Measurements from ENCODE around the gene EFHD2. TPM values are rescaled to one million over a fixed set of nuclear protein-coding genes. Genes with fewer than 3 reads are reported as not detected.

Gene EFHD2
- total RNA-seq, 1 experiment from 2014 or later, result 69.7 TPM

GRCh38 chr1:15397236-15397635 is 12.5 kb upstream of the EFHD2 start:
- Histone ChIP-seq H3K4me3 (replicated peaks in 1 of 2; ENCODE audit: low read depth in 1 of 2, low read length in 2 of 2) (no peak overlapping the region), H2AFZ (ENCODE audit: low read depth, low read length, poor library complexity, severe bottlenecking) (no peak overlapping the region), H3K27me3 (ENCODE audit: insufficient read depth, low read length) (no peaks in the 10 kb centered on the region), H3K27ac (ENCODE audit: low read depth, low read length) (no peak overlapping the region), H3K36me3 (ENCODE audit: control insufficient read depth in 1 of 2, insufficient read depth in 2 of 2, low read length in 2 of 2) (no peaks in the 10 kb centered on the region), H3K79me2 (ENCODE audit: insufficient read depth, low read length) (no peaks in the 10 kb centered on the region), H4K20me1 (ENCODE audit: insufficient read depth) (no peaks in the 10 kb centered on the region), H3K9me2 (ENCODE audit: insufficient read depth) (no peaks in the 10 kb centered on the region), H3K9me3 (ENCODE audit: control insufficient read depth in 1 of 2, insufficient read depth in 1 of 2, low read depth in 1 of 2, low read length in 2 of 2) (no peaks in the 10 kb centered on the region), H3K4me1 (ENCODE audit: control insufficient read depth in 1 of 2, insufficient read depth in 2 of 2, low read length in 2 of 2) (no peaks in the 10 kb centered on the region), H3K4me2 (ENCODE audit: low read length) (no peak overlapping the region), H3K9ac (ENCODE audit: low read length) (no peak overlapping the region)
- intact Hi-C loops (cut with micrococcal nuclease), result no loop called here
- ChIA-PET CTCF (no interaction called here), POLR2A (no interaction called here), RAD21 (ENCODE audit: low non-redundant PET in 1 of 2, low total read pairs in 2 of 2, uncharacterized antibody in 2 of 2, unreplicated experiment in 2 of 2) (no interaction called here)
- BruUV-seq (replicated peaks), result no TSS peak
- ATAC-seq, result no peak
- DNase-seq (ENCODE audit: low read depth, low spot score), result no peak
- TF ChIP-seq ELF1 (IDR thresholded peaks at IDR 0.05; ENCODE audit: borderline replicate concordance, low read depth), result no peak
- no peak for TF ChIP-seq RAD21 (IDR thresholded peaks at IDR 0.05; ENCODE audit: low read depth)
- no peak for TF ChIP-seq SP1 (IDR thresholded peaks at IDR 0.05; ENCODE audit: low read depth)
- TF ChIP-seq, protein P1, sequence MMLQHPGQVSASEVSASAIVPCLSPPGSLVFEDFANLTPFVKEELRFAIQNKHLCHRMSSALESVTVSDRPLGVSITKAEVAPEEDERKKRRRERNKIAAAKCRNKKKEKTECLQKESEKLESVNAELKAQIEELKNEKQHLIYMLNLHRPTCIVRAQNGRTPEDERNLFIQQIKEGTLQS (IDR thresholded peaks at IDR 0.05), result no peak
- TF ChIP-seq, protein P2, sequence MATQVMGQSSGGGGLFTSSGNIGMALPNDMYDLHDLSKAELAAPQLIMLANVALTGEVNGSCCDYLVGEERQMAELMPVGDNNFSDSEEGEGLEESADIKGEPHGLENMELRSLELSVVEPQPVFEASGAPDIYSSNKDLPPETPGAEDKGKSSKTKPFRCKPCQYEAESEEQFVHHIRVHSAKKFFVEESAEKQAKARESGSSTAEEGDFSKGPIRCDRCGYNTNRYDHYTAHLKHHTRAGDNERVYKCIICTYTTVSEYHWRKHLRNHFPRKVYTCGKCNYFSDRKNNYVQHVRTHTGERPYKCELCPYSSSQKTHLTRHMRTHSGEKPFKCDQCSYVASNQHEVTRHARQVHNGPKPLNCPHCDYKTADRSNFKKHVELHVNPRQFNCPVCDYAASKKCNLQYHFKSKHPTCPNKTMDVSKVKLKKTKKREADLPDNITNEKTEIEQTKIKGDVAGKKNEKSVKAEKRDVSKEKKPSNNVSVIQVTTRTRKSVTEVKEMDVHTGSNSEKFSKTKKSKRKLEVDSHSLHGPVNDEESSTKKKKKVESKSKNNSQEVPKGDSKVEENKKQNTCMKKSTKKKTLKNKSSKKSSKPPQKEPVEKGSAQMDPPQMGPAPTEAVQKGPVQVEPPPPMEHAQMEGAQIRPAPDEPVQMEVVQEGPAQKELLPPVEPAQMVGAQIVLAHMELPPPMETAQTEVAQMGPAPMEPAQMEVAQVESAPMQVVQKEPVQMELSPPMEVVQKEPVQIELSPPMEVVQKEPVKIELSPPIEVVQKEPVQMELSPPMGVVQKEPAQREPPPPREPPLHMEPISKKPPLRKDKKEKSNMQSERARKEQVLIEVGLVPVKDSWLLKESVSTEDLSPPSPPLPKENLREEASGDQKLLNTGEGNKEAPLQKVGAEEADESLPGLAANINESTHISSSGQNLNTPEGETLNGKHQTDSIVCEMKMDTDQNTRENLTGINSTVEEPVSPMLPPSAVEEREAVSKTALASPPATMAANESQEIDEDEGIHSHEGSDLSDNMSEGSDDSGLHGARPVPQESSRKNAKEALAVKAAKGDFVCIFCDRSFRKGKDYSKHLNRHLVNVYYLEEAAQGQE (IDR thresholded peaks at IDR 0.05; ENCODE audit: low read depth), result no peak
- no peak for TF ChIP-seq MAX (IDR thresholded peaks at IDR 0.05)
- no peak for TF ChIP-seq JUND (IDR thresholded peaks at IDR 0.05)
- TF ChIP-seq EZH2 (IDR thresholded peaks at IDR 0.05), result no peak
- TF ChIP-seq, protein P3, sequence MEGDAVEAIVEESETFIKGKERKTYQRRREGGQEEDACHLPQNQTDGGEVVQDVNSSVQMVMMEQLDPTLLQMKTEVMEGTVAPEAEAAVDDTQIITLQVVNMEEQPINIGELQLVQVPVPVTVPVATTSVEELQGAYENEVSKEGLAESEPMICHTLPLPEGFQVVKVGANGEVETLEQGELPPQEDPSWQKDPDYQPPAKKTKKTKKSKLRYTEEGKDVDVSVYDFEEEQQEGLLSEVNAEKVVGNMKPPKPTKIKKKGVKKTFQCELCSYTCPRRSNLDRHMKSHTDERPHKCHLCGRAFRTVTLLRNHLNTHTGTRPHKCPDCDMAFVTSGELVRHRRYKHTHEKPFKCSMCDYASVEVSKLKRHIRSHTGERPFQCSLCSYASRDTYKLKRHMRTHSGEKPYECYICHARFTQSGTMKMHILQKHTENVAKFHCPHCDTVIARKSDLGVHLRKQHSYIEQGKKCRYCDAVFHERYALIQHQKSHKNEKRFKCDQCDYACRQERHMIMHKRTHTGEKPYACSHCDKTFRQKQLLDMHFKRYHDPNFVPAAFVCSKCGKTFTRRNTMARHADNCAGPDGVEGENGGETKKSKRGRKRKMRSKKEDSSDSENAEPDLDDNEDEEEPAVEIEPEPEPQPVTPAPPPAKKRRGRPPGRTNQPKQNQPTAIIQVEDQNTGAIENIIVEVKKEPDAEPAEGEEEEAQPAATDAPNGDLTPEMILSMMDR (IDR thresholded peaks at IDR 0.05 in 2 of 3, conservative IDR thresholded peaks at IDR 0.05 in 1 of 3; ENCODE audit: borderline replicate concordance in 1 of 3, insufficient read depth in 1 of 3, low read depth in 2 of 3, low read length in 2 of 3), result no peak
- no peak for TF ChIP-seq ZNF274 (IDR thresholded peaks at IDR 0.05; ENCODE audit: low read depth, low read length)
- no peak for TF ChIP-seq EZH2phosphoT487 (IDR thresholded peaks at IDR 0.05; ENCODE audit: borderline replicate concordance)
- TF ChIP-seq ZFX (IDR thresholded peaks at IDR 0.05), result no peak
- TF ChIP-seq POLR2AphosphoS5 (IDR thresholded peaks at IDR 0.05; ENCODE audit: low read depth, low read length), result no peak
- no peak for TF ChIP-seq ZBTB33 (IDR thresholded peaks at IDR 0.05; ENCODE audit: extremely low read depth, insufficient replicate concordance, low read length)
- no peak for TF ChIP-seq FOSL1 (IDR thresholded peaks at IDR 0.05; ENCODE audit: low read depth)

Measured in HCT116 (cell line).